ENCODE data around the gene DPH2.

DNA sequence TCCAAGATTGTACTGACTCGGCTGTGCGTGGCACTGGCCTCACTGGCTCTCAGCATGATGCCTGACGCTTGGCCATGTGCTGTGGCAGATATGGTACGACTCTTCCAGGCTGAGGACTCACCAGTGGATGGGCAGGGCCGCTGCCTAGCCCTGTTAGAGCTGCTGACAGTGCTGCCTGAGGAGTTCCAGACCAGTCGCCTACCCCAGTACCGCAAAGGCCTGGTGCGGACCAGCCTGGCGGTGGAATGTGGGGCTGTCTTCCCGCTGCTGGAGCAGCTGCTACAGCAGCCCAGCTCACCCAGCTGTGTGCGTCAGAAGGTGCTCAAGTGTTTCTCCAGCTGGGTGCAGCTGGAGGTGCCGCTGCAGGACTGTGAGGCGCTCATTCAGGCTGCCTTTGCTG is 20.1 kb upstream of the DPH2 start:
- TF ChIP-seq, protein P1, sequence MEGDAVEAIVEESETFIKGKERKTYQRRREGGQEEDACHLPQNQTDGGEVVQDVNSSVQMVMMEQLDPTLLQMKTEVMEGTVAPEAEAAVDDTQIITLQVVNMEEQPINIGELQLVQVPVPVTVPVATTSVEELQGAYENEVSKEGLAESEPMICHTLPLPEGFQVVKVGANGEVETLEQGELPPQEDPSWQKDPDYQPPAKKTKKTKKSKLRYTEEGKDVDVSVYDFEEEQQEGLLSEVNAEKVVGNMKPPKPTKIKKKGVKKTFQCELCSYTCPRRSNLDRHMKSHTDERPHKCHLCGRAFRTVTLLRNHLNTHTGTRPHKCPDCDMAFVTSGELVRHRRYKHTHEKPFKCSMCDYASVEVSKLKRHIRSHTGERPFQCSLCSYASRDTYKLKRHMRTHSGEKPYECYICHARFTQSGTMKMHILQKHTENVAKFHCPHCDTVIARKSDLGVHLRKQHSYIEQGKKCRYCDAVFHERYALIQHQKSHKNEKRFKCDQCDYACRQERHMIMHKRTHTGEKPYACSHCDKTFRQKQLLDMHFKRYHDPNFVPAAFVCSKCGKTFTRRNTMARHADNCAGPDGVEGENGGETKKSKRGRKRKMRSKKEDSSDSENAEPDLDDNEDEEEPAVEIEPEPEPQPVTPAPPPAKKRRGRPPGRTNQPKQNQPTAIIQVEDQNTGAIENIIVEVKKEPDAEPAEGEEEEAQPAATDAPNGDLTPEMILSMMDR (IDR thresholded peaks at IDR 0.05) = no peak
- TF ChIP-seq POLR2AphosphoS5 (IDR thresholded peaks at IDR 0.05) = no peak
- no peak for TF ChIP-seq POLR2A (IDR thresholded peaks at IDR 0.05)
- no peak for TF ChIP-seq EP300 (IDR thresholded peaks at IDR 0.05)
